DND-41 (cell line): ENCODE results near the gene SLC30A2.
A peak's percentile ranks its signal among the peaks of the same experiment; 100 is the strongest.

ENCODE experiments used
- ATAC-seq: fragments of 200-7000 bp; cut with Tn5 transposase; 3 replicates; pipeline ENCODE4 v1.9.1; 2021; ENCODE audit warnings: low read depth; ENCODE audit not compliant: insufficient read depth
- DNase-seq: peaks from one replicate; pipeline ENCODE4 v3.0.0-alpha.2; 2020
- H2AFZ ChIP-seq: 2 replicates; pipeline ENCODE4 v1.6.0; 2012; ENCODE audit warnings: low read depth, low read length
- H3K27ac ChIP-seq: 2 replicates; pipeline ENCODE4 v1.5.1; 2012; ENCODE audit warnings: low read length, inconsistent platforms
- H3K27me3 ChIP-seq: fragments of 200-600 bp; sonication (generic); 2 replicates; pipeline ENCODE4 v1.6.0; 2012; ENCODE audit warnings: low read length, mild to moderate bottlenecking, inconsistent platforms; ENCODE audit not compliant: insufficient read depth, poor library complexity
- H3K36me3 ChIP-seq: 2 replicates; pipeline ENCODE4 v1.5.1; 2012; ENCODE audit warnings: low read length, inconsistent platforms; ENCODE audit not compliant: insufficient read depth
- H3K4me1 ChIP-seq: 2 replicates; pipeline ENCODE4 v1.5.1; 2012; ENCODE audit warnings: mild to moderate bottlenecking, low read length; ENCODE audit not compliant: insufficient read depth
- H3K4me2 ChIP-seq: 2 replicates; pipeline ENCODE4 v1.6.0; 2012; ENCODE audit warnings: mild to moderate bottlenecking, moderate library complexity, low read length, inconsistent platforms; ENCODE audit not compliant: insufficient read depth
- H3K4me3 ChIP-seq, 2 experiments: fragments of 200-600 bp in 1 of 2; shearing (Covaris generic) in 1 of 2; 2 replicates each; pipeline ENCODE4 v1.5.1; 2012 to 2016; ENCODE audit warnings: inconsistent platforms in 2 of 2, low read length in 2 of 2, mild to moderate bottlenecking in 2 of 2, low read depth in 1 of 2, moderate library complexity in 1 of 2
- H3K79me2 ChIP-seq: 2 replicates; pipeline ENCODE4 v1.6.0; 2012; ENCODE audit warnings: low read length, inconsistent platforms; ENCODE audit not compliant: insufficient read depth
- H3K9ac ChIP-seq: 2 replicates; pipeline ENCODE4 v1.6.0; 2012; ENCODE audit warnings: low read depth, mild to moderate bottlenecking, inconsistent platforms, low read length, moderate library complexity
- H3K9me3 ChIP-seq: 2 replicates; pipeline ENCODE4 v1.5.1; 2012; ENCODE audit warnings: low read length, moderate library complexity, mild to moderate bottlenecking, inconsistent platforms; ENCODE audit not compliant: insufficient read depth, severe bottlenecking
- H4K20me1 ChIP-seq: 2 replicates; pipeline ENCODE4 v1.6.0; 2012; ENCODE audit warnings: low read length; ENCODE audit not compliant: insufficient read depth
- CTCF ChIP-seq: IDR thresholded peaks from 2 replicates; pipeline ENCODE4 v1.5.1; 2012; ENCODE audit warnings: borderline replicate concordance, low read length, moderate library complexity, mild to moderate bottlenecking; ENCODE audit not compliant: poor library complexity, severe bottlenecking; ENCODE audit errors: extremely low read depth
- EZH2 ChIP-seq: IDR thresholded peaks from 3 replicates; pipeline ENCODE4 v1.6.1; 2012; ENCODE audit warnings: borderline replicate concordance, low read depth, mild to moderate bottlenecking, moderate library complexity, low read length, inconsistent platforms; ENCODE audit not compliant: severe bottlenecking

Gene SLC30A2

GRCh38 chr1:26038477-26038876, 7.4 kb downstream of the SLC30A2 start:
- H3K27me3 ChIP-seq, result peaks cover 14% of the 10 kb centered on the region
- H3K79me2 ChIP-seq, result no peaks in the 10 kb centered on the region
- H3K9ac ChIP-seq, result no peak overlapping the region
- no peak overlapping the region for H3K27ac ChIP-seq
- no peaks in the 10 kb centered on the region for H4K20me1 ChIP-seq
- DNase-seq, result no peak
- H3K36me3 ChIP-seq, result no peaks in the 10 kb centered on the region; the same call in 1 of the 2 replicates
- H3K9me3 ChIP-seq, result no peaks in the 10 kb centered on the region
- H3K4me3 ChIP-seq, result no peak overlapping the region
- peaks cover 23% of the 10 kb centered on the region for H3K4me1 ChIP-seq
- TF ChIP-seq CTCF (no peak), EZH2 (no peak)
- ATAC-seq, result no peak
- H2AFZ ChIP-seq, result no peak overlapping the region
- no peak overlapping the region for H3K4me2 ChIP-seq

- no peaks in the 10 kb centered on the region; the same call in 1 of the 2 replicates for H3K36me3 ChIP-seq
- H3K4me1 ChIP-seq, result peaks cover 23% of the 10 kb centered on the region
- ATAC-seq (no peak), DNase-seq (no peak)
- H2AFZ ChIP-seq, result no peak overlapping the region
- no peak overlapping the region for H3K9ac ChIP-seq
- H3K4me3 ChIP-seq, result no peak overlapping the region
- no peak overlapping the region for H3K27ac ChIP-seq
- no peaks in the 10 kb centered on the region for H3K9me3 ChIP-seq
- TF ChIP-seq EZH2 (no peak), CTCF (no peak)
- no peaks in the 10 kb centered on the region for H4K20me1 ChIP-seq
- peaks cover 14% of the 10 kb centered on the region for H3K27me3 ChIP-seq
- no peaks in the 10 kb centered on the region for H3K79me2 ChIP-seq
- no peak overlapping the region for H3K4me2 ChIP-seq
Observed at GRCh38 chr1:26037904-26038303, 8.0 kb downstream of the SLC30A2 start.

DNA sequence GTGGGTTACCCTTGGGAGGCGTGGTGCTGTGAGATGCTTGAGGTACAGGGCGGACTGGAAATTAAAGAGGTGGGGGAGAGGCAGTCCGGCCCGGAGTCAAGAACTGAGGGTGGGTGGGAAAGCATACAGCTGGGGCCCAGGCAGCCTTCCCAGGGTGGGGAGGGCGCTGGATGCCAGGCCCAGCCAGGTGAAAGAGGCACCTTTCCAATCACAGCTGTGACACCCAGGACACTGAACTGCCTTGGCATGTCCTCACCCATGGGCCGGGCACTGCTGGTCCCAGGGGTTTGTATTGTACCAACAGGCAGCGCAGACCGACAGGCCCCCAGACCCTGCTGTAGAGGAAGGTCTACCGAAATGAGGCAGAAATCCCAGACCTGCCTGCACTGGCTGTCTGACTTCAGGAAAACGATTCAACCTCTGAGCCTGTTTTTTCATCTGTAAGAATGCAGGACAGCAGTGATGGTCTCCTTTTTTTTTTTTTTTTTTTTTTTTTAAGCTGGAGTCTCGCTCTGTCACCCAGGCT, 9.1 kb downstream of the SLC30A2 start:
- peak overlapping the region; percentile 72; the same call in 1 of the 2 replicates for H3K9ac ChIP-seq
- DNase-seq, result no peak
- H3K79me2 ChIP-seq, result no peaks in the 10 kb centered on the region
- ATAC-seq, result no peak
- no peak for TF ChIP-seq EZH2
- TF ChIP-seq CTCF, result no peak
- no peak overlapping the region for H3K4me3 ChIP-seq
- H3K27me3 ChIP-seq, result peaks cover 12% of the 10 kb centered on the region
- no peak overlapping the region for H2AFZ ChIP-seq
- H3K9me3 ChIP-seq, result no peaks in the 10 kb centered on the region
- no peaks in the 10 kb centered on the region; the same call in 1 of the 2 replicates for H3K36me3 ChIP-seq
- H3K4me1 ChIP-seq, result peaks cover 23% of the 10 kb centered on the region
- no peak overlapping the region for H3K27ac ChIP-seq
- H3K4me2 ChIP-seq, result peak overlapping the region; percentile 98; the same call in 1 of the 2 replicates
- H4K20me1 ChIP-seq, result no peaks in the 10 kb centered on the region
